Measurements from ENCODE around the gene HTT. TPM values are rescaled to one million over a fixed set of nuclear protein-coding genes. Genes with fewer than 3 reads are reported as not detected.

The HTT gene
- total RNA-seq, 1 experiment from 2014 or later = 37.4 TPM

- CTCF ChIA-PET = interaction anchor here (1.5 kb wide), 1 partner anchor 369 kb away, joined by 4 read pairs; no protein-coding TSS in a partner anchor
- no peak overlapping the region for H3K9ac ChIP-seq (ENCODE audit: low read length)
- H3K27me3 ChIP-seq (ENCODE audit: insufficient read depth, low read length) = no peaks in the 10 kb centered on the region
- no peaks in the 10 kb centered on the region for H3K79me2 ChIP-seq (ENCODE audit: insufficient read depth, low read length)
- H3K4me3 ChIP-seq (replicated peaks in 1 of 2; ENCODE audit: low read depth in 1 of 2, low read length in 2 of 2) = no peak overlapping the region
- no peak overlapping the region for H3K27ac ChIP-seq (ENCODE audit: low read depth, low read length)
- H3K9me2 ChIP-seq (ENCODE audit: insufficient read depth) = no peaks in the 10 kb centered on the region
- H4K20me1 ChIP-seq (ENCODE audit: insufficient read depth) = no peaks in the 10 kb centered on the region
- H3K9me3 ChIP-seq (ENCODE audit: control insufficient read depth in 1 of 2, insufficient read depth in 1 of 2, low read depth in 1 of 2, low read length in 2 of 2) = no peaks in the 10 kb centered on the region
- intact Hi-C loops (cut with micrococcal nuclease) = no loop called here
- peaks cover 25% of the 10 kb centered on the region in 2 experiments for H3K36me3 ChIP-seq (ENCODE audit: control insufficient read depth in 1 of 2, insufficient read depth in 2 of 2, low read length in 2 of 2)
- H2AFZ ChIP-seq (ENCODE audit: low read depth, low read length, poor library complexity, severe bottlenecking) = no peak overlapping the region
- DNase-seq (ENCODE audit: low read depth, low spot score) (no peak), ATAC-seq (no peak)
- H3K4me2 ChIP-seq (ENCODE audit: low read length) = no peak overlapping the region
- TF ChIP-seq CEBPB (IDR thresholded peaks at IDR 0.05; ENCODE audit: low read depth) (no peak), POLR2A (IDR thresholded peaks at IDR 0.05; ENCODE audit: borderline replicate concordance, extremely low read depth, insufficient read depth, insufficient read length) (no peak), MAX (IDR thresholded peaks at IDR 0.05) (no peak), POLR2AphosphoS5 (IDR thresholded peaks at IDR 0.05; ENCODE audit: low read depth, low read length) (no peak), EZH2 (IDR thresholded peaks at IDR 0.05) (no peak)
- BruUV-seq (replicated peaks) = no TSS peak
- POLR2A ChIA-PET = no interaction called here
- RAD21 ChIA-PET (ENCODE audit: low non-redundant PET in 1 of 2, low total read pairs in 2 of 2, uncharacterized antibody in 2 of 2, unreplicated experiment in 2 of 2) = no interaction called here
- peaks cover 0 to 7% of the 10 kb centered on the region in 2 experiments; a peak in 1 of 4 replicates for H3K4me1 ChIP-seq (ENCODE audit: control insufficient read depth in 1 of 2, insufficient read depth in 2 of 2, low read length in 2 of 2)
Measured at GRCh38 chr4:3111461-3111860, 37.0 kb downstream of the HTT start.

GRCh38 chr4:3112201-3112600, 37.7 kb downstream of the HTT start:
- Histone ChIP-seq H3K79me2 (ENCODE audit: insufficient read depth, low read length) (no peaks in the 10 kb centered on the region), H3K9me3 (ENCODE audit: control insufficient read depth in 1 of 2, insufficient read depth in 1 of 2, low read depth in 1 of 2, low read length in 2 of 2) (no peaks in the 10 kb centered on the region), H3K36me3 (ENCODE audit: control insufficient read depth in 1 of 2, insufficient read depth in 2 of 2, low read length in 2 of 2) (peaks cover 29 to 31% of the 10 kb centered on the region in 2 experiments), H3K4me2 (ENCODE audit: low read length) (no peak overlapping the region), H2AFZ (ENCODE audit: low read depth, low read length, poor library complexity, severe bottlenecking) (no peak overlapping the region), H3K27ac (ENCODE audit: low read depth, low read length) (no peak overlapping the region), H3K9ac (ENCODE audit: low read length) (no peak overlapping the region), H3K4me3 (replicated peaks in 1 of 2; ENCODE audit: low read depth in 1 of 2, low read length in 2 of 2) (no peak overlapping the region), H4K20me1 (ENCODE audit: insufficient read depth) (no peaks in the 10 kb centered on the region), H3K27me3 (ENCODE audit: insufficient read depth, low read length) (no peaks in the 10 kb centered on the region), H3K9me2 (ENCODE audit: insufficient read depth) (no peaks in the 10 kb centered on the region), H3K4me1 (ENCODE audit: control insufficient read depth in 1 of 2, insufficient read depth in 2 of 2, low read length in 2 of 2) (no peaks in the 10 kb centered on the region)
- intact Hi-C loops (cut with micrococcal nuclease) = no loop called here
- BruUV-seq (replicated peaks) = no TSS peak
- DNase-seq (ENCODE audit: low read depth, low spot score) (no peak), ATAC-seq (no peak)
- TF ChIP-seq SRF (IDR thresholded peaks at IDR 0.05; ENCODE audit: low read depth) = no peak
- TF ChIP-seq ATF3 (IDR thresholded peaks at IDR 0.05) = no peak
- TF ChIP-seq POLR2AphosphoS5 (IDR thresholded peaks at IDR 0.05; ENCODE audit: low read depth, low read length) = no peak
- TF ChIP-seq JUND (IDR thresholded peaks at IDR 0.05) = no peak
- no peak for TF ChIP-seq FOSL1 (IDR thresholded peaks at IDR 0.05; ENCODE audit: low read depth)
- TF ChIP-seq TCF7L2 (IDR thresholded peaks at IDR 0.05; ENCODE audit: borderline replicate concordance, extremely low read depth, insufficient read depth, insufficient read length) = no peak
- CTCF ChIA-PET = interaction anchor here (1.5 kb wide), 1 partner anchor 368 kb away, joined by 4 read pairs; no protein-coding TSS in a partner anchor
- RAD21 ChIA-PET (ENCODE audit: low non-redundant PET in 1 of 2, low total read pairs in 2 of 2, uncharacterized antibody in 2 of 2, unreplicated experiment in 2 of 2) = no interaction called here
- POLR2A ChIA-PET = no interaction called here
